Panc1 (cell line): Measurements from ENCODE around the gene ADARB2.

ENCODE experiments used
- POLR2AphosphoS5 ChIP-seq: IDR thresholded peaks from 2 replicates; pipeline ENCODE4 v1.6.1; 2012; ENCODE audit warnings: mild to moderate bottlenecking, low read depth, low read length, moderate library complexity
- REST ChIP-seq, 2 experiments: IDR thresholded peaks; 2 replicates each; pipeline ENCODE4 v1.6.1; 2011 to 2012; ENCODE audit warnings: low read depth in 2 of 2, control low read depth in 1 of 2, low read length in 1 of 2, mild to moderate bottlenecking in 1 of 2, moderate library complexity in 1 of 2; ENCODE audit not compliant: insufficient read depth in 1 of 2
- TF ChIP-seq, protein P1 (sequence below): fragments of 450-650 bp; IDR thresholded peaks from 2 replicates; pipeline ENCODE4 v1.5.1; 2017; ENCODE audit warnings: mild to moderate bottlenecking

GRCh38 chr10:1576467-1577372 is 160.6 kb downstream of the ADARB2 start:
- TF ChIP-seq, protein P1, sequence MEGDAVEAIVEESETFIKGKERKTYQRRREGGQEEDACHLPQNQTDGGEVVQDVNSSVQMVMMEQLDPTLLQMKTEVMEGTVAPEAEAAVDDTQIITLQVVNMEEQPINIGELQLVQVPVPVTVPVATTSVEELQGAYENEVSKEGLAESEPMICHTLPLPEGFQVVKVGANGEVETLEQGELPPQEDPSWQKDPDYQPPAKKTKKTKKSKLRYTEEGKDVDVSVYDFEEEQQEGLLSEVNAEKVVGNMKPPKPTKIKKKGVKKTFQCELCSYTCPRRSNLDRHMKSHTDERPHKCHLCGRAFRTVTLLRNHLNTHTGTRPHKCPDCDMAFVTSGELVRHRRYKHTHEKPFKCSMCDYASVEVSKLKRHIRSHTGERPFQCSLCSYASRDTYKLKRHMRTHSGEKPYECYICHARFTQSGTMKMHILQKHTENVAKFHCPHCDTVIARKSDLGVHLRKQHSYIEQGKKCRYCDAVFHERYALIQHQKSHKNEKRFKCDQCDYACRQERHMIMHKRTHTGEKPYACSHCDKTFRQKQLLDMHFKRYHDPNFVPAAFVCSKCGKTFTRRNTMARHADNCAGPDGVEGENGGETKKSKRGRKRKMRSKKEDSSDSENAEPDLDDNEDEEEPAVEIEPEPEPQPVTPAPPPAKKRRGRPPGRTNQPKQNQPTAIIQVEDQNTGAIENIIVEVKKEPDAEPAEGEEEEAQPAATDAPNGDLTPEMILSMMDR, result no peak
- TF ChIP-seq POLR2AphosphoS5 (no peak), REST (IDR thresholded peaks at IDR 0.05; ENCODE audit: insufficient read depth in 1 of 2, low read depth in 2 of 2, low read length in 1 of 2) (no peak)
